Muscle layer of colon (tissue), 2 donors: ENCODE data around the gene DNM2.

Experiments
- H3K27ac ChIP-seq: one replicate; pipeline ENCODE4 v1.7.0; 2013; ENCODE audit warnings: low read depth, mild to moderate bottlenecking, low read length, moderate library complexity
- H3K27me3 ChIP-seq, 2 donors: one replicate each; pipeline ENCODE4 v1.7.0; 2013; ENCODE audit warnings: low read length in 2 of 2, mild to moderate bottlenecking in 2 of 2; ENCODE audit not compliant: insufficient read depth in 2 of 2, control insufficient read depth in 1 of 2
- H3K36me3 ChIP-seq: one replicate; pipeline ENCODE4 v1.7.0; 2013; ENCODE audit warnings: mild to moderate bottlenecking, low read length; ENCODE audit not compliant: insufficient read depth
- H3K4me1 ChIP-seq: one replicate; pipeline ENCODE4 v1.7.0; 2013; ENCODE audit warnings: mild to moderate bottlenecking, low read length; ENCODE audit not compliant: insufficient read depth
- H3K4me3 ChIP-seq, 2 donors: one replicate each; pipeline ENCODE4 v1.7.0; 2013; ENCODE audit warnings: low read length in 2 of 2, low read depth in 1 of 2, mild to moderate bottlenecking in 1 of 2, moderate library complexity in 1 of 2
- H3K9ac ChIP-seq: one replicate; pipeline ENCODE4 v1.7.0; 2013; ENCODE audit warnings: low read length
- H3K9me3 ChIP-seq: one replicate; pipeline ENCODE4 v1.7.0; 2013; ENCODE audit warnings: mild to moderate bottlenecking, low read length
- donor health status: abdominal sarcoma.
- donor health status: Adenocarcinoma of cecum.

The DNM2 gene

DNA sequence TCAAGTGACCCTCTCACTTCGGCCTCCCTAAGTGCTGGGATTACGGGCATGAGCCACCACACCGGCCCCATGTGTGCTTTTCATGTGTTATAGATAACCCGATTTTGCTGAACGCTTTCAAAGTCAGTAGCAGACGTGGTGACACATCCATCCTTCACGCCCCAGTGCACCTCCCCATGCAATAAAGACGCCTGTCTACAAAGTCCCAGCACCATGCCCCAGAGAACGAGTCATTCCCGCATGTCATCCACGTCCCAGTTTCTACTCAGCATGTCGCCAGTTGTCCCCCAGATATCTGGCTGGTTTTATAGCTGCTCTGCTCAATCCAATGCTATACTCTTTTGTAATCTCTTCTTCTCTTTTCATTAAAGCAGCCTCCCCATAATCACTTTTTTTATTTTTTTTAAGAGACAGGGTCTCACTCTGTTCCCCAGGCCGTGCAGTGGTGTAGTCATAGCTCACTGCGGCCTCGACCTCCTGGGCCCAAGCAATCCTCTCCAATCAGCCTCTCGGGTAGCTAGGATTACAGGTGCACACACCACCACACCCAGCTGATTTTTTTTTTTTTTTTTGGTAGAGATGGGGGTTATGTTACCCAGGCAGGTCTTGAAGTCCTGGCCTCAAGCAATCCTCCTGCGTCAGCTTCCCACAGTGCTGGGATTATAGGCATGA, 42.5 kb downstream of the DNM2 start:
- H3K36me3 ChIP-seq = peaks cover 6% of the 10 kb centered on the region
- no peak overlapping the region for H3K27ac ChIP-seq
- no peaks in the 10 kb centered on the region for H3K9me3 ChIP-seq
- no peaks in the 10 kb centered on the region for H3K27me3 ChIP-seq
- H3K9ac ChIP-seq = no peak overlapping the region
- H3K4me1 ChIP-seq = no peaks in the 10 kb centered on the region
- no peak overlapping the region for H3K4me3 ChIP-seq

DNA sequence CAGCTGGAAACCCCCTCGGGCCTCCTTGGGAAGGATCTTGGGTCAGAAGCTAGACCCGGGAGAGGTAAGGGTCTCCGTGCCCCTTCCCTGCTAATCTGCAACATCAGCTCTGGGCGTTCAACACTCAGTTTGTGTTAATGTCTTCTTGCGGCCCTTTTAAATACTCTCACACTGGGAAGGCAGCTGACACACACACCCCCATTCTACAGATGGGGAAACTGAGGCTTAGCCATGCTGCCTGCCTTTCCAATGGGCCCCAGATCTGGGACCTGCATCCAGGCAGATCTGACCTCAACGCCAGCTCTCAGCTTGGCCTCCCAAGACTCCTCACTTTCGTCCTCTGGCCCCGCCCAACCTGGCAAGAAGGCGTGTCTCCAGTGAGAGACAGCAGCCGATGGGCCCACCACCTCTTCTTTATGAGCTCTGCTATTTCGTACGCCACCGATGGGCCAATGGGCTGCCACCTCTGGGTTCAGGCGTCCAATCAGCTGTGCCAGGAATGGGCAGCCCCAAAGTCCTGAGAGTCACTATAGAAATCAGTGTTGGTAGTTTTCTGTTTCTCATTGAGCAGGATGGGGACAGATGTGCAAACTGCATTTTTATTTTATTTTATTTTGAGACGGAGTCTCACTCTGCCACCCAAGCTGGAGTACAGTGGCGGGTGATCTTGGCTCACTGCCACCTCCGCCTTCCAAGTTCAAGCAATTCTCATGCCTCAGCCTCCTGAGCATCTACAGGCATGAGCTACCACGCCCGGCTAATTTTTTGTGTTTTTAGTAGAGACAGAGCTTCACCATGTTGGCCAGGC, 43.8 kb downstream of the DNM2 start:
- Histone ChIP-seq H3K9ac (no peak overlapping the region), H3K36me3 (peaks cover 6% of the 10 kb centered on the region)

DNA sequence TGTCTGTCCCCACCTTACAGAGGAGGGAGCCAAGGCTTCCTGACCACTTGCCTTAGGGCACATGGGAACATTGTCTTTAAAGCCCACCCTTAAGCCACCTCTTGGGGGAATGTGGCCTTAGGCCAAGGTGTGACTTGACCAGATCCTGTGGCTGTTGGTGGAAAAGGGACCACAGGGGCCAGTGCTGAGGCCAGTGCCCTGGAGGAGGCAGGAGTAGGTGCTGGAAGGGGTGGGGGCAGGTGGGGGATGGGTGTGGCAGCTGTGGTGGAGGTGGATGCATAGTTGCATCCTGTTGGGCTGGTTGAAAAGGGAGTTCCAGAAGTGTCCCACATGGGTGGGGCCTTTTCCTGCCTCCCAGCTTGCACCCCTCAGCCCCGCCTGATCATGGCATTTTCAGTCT, 44.8 kb downstream of the DNM2 start:
- H3K27me3 ChIP-seq = no peaks in the 10 kb centered on the region
- H3K36me3 ChIP-seq = peaks cover 6% of the 10 kb centered on the region
- H3K4me3 ChIP-seq = no peak overlapping the region
- H3K9me3 ChIP-seq = no peaks in the 10 kb centered on the region
- H3K4me1 ChIP-seq = peaks cover 13% of the 10 kb centered on the region
- H3K9ac ChIP-seq = no peak overlapping the region
- H3K27ac ChIP-seq = no peak overlapping the region

More for the DNA sequence above, 43.8 kb downstream of the DNM2 start:
- H3K4me3 ChIP-seq = no peak overlapping the region
- peaks cover 9% of the 10 kb centered on the region for H3K4me1 ChIP-seq
- no peak overlapping the region for H3K27ac ChIP-seq
- no peaks in the 10 kb centered on the region for H3K9me3 ChIP-seq
- H3K27me3 ChIP-seq = no peaks in the 10 kb centered on the region

DNA sequence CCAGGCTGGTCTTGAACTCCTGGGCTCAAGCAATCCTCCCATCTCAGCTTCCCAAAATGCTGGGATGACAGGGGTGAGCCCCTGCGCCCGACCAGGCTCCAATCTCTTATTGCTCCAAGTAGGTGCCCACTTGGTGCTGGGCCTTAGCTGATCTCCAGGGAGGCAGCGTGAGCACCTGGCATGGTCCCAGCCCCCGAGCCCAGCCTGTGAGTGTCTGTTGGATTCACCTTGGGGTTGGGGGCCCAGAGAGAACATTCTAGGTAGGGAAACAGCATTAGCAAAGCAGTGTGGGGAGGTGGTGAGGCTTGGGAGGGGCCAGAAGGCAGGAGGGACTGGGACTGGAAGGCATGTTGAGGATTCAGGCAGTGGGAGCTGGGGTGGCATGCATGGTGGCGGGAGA, 45.5 kb downstream of the DNM2 start:
- peaks cover 13% of the 10 kb centered on the region for H3K4me1 ChIP-seq

DNA sequence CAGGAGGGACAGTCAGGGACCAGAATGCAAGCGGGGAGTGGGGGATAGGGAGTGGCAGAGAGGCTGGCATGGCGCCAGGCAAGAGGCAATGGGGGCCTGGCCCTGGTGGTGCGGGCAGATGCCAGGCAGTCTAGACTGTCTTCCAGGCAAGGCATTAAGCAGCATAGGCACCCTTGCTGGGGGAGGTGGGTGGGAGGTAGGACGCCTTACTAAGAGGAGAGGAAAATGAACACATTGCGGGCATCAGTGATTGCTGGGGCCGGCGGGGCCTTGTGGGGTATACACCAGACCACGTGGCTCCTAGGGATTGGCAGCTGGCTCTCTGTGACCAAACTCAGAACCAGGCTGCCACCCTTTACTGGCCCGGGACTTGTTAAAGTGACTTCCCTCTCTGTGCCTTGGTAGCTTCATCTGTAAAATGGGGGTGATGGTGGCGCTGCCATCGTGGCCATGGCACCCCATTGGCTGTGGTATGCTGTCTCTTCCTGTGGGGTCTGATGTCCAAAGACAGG, 46.0 kb downstream of the DNM2 start:
- no peak overlapping the region for H3K4me3 ChIP-seq
- H3K36me3 ChIP-seq = peaks cover 6% of the 10 kb centered on the region
- no peaks in the 10 kb centered on the region for H3K9me3 ChIP-seq
- no peak overlapping the region for H3K27ac ChIP-seq
- no peak overlapping the region for H3K9ac ChIP-seq
- peaks cover 15% of the 10 kb centered on the region for H3K4me1 ChIP-seq
- H3K27me3 ChIP-seq = no peaks in the 10 kb centered on the region

More for the DNA sequence above, 45.5 kb downstream of the DNM2 start:
- H3K27ac ChIP-seq = no peak overlapping the region
- peaks cover 6% of the 10 kb centered on the region for H3K36me3 ChIP-seq
- H3K27me3 ChIP-seq = no peaks in the 10 kb centered on the region
- no peak overlapping the region for H3K4me3 ChIP-seq
- H3K9ac ChIP-seq = no peak overlapping the region
- H3K9me3 ChIP-seq = no peaks in the 10 kb centered on the region

DNA sequence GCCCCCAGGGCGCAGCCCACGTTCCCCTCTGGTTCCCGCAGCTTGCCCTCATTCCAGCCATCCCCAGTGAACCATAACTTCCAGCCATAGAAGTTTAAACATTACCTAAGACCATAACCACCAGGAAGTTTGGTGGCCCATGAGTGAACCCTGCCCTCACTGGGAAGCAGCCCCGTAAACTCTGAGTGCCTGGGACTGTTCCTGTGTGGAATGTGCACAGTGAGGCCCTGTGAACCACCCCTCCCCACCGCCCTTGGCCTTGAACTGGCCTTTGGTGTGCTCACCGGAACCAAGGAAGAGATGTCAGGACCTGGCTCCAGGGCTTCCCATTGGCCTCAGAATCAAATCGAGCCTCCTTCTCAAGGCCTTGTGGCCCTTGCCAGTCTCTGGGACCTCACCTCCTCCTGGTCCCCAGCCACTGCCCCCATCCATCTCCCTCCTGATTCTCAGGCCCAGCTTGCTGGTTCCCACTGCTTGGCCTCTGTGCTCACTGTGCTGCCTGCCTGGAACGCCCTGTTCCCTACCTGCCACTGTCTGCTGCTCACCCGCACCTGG, 46.5 kb downstream of the DNM2 start:
- no peaks in the 10 kb centered on the region for H3K9me3 ChIP-seq
- H3K27ac ChIP-seq = no peak overlapping the region
- no peak overlapping the region for H3K4me3 ChIP-seq
- H3K4me1 ChIP-seq = peaks cover 21% of the 10 kb centered on the region
- no peak overlapping the region for H3K9ac ChIP-seq
- H3K36me3 ChIP-seq = peaks cover 6% of the 10 kb centered on the region
- no peaks in the 10 kb centered on the region for H3K27me3 ChIP-seq

DNA sequence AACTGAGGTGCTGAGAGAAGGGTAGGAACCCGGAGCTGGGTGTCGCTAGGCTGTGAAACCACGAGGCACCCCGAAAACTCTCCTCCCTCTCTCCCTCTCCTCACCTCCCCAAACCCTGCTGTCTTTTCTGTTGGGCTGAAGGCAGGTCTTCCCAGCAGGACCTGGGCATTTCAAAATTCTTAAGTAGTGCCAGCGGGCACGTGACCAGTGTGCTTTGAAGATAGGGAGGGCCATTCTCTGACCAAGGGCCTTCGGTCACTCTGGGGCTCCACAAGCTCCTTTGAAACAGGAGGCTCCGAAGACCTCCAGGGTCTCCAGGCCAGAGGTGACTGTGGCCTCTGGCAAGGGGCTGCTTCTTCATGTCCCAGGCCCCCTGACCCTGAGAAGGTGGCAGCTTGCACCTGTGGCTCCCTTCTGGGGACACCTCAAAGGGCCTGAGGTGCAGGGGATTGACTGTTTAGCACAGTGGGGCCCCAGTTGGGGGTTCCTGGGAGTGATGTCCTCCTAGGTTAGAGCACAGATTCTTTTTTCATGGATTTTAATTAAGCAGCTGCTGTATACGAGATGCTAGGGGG, 48.3 kb downstream of the DNM2 start:
- Histone ChIP-seq H3K4me1 (peaks cover 30% of the 10 kb centered on the region), H3K36me3 (peaks cover 6% of the 10 kb centered on the region), H3K9ac (peak overlapping the region; percentile 21), H3K27me3 (no peaks in the 10 kb centered on the region), H3K9me3 (no peaks in the 10 kb centered on the region), H3K4me3 (no peak overlapping the region), H3K27ac (peak overlapping the region; percentile 42)

DNA sequence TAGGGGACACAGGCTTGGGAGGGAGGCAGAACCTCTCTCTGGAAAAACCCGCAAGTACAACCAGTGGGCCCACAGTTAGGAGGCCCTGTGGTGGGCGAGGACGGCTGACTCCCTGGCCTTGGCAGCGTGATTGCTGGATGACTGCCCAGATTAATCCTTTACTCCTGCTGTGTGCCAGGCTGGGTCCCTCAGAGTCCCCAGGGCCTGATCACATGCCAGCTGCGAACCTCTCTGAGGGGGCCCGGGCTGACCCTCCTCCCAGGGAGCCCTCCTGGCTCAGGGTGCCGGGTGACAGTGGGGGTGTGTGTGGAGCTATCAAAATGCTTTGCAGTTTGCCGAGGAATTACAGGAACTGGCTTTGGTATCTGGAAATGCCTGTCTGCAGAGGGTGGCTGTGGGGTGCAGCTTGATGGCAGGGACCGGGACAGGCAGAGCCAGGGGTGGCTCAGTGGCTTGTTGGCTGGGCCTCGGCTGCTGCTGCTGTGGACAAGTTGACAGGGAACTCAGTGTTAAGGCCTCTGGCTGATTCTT, 48.9 kb downstream of the DNM2 start:
- Histone ChIP-seq H3K4me3 (no peak overlapping the region), H3K27me3 (no peaks in the 10 kb centered on the region), H3K9me3 (no peaks in the 10 kb centered on the region), H3K36me3 (peaks cover under 1% of the 10 kb centered on the region), H3K27ac (peak overlapping the region; percentile 42), H3K9ac (peak overlapping the region; percentile 21), H3K4me1 (peaks cover 30% of the 10 kb centered on the region)

DNA sequence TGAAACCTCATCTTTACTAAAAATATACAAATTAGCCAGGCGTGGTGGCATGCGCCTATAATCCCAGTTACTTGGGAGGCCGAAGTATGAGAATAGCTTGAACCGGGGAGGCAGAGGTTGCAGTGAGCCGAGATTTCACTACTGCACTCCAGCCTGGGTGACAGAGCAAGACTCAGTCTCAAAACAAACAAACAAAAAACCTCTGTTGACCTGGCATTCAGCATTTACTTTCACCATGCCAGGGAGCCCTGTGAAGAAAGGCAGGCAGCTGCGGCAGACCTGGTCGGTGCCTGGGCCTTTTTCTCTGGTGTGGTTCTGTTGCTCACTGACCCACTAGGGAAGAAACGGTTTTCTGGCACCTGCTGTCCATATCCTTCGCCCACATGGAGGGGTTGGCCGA, 49.8 kb downstream of the DNM2 start:
- H3K27ac ChIP-seq = no peak overlapping the region

DNA sequence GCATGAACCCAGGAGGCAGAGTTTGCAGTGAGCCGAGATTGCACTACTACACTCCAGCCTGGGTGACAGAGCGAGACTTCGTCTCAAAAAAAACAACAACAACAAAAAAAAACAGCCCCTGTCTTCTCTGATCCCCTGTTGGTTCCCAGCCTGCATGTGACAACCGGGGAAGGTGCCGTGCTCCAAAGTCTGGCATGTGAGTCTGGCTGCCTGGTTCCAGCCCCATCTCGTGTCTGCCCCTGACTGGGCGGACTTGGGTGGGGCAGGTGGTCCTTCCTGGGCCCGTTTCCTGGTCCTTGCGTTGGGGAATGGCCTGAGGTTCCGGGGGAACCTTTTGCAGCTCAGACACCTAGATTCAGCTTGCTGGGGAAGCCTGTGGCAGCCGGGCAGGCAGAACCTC, 50.5 kb downstream of the DNM2 start:
- Histone ChIP-seq H3K9ac (no peak overlapping the region), H3K36me3 (peaks cover 7% of the 10 kb centered on the region), H3K27ac (no peak overlapping the region), H3K4me3 (no peak overlapping the region), H3K27me3 (no peaks in the 10 kb centered on the region), H3K4me1 (peaks cover 30% of the 10 kb centered on the region), H3K9me3 (no peaks in the 10 kb centered on the region)

More for the DNA sequence above, 49.8 kb downstream of the DNM2 start:
- H3K9me3 ChIP-seq = no peaks in the 10 kb centered on the region
- H3K36me3 ChIP-seq = peaks cover 6% of the 10 kb centered on the region
- no peaks in the 10 kb centered on the region for H3K27me3 ChIP-seq
- H3K4me3 ChIP-seq = no peak overlapping the region
- peaks cover 30% of the 10 kb centered on the region for H3K4me1 ChIP-seq
- H3K9ac ChIP-seq = no peak overlapping the region

DNA sequence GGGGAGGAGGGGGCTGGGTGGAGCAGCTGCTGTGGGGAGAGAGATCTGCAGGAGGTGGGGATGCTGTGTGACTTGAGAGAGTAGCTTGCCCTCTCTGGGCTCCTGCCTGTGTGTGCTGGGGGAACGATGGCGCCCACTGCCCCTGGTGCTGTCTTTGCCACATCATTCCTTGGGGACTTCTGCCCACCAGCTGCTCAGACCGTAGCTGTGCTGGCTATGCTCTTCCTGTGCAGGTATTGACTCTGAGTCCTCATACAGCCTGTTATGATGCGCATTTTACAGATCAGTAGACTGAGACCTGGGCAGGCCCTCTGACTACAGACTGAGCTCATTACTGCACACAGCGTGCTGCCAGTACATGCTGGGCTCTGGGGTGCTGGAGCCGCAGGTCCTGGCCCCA, 51.1 kb downstream of the DNM2 start:
- peaks cover 30% of the 10 kb centered on the region for H3K4me1 ChIP-seq
- peaks cover 10% of the 10 kb centered on the region for H3K36me3 ChIP-seq
- H3K9me3 ChIP-seq = no peaks in the 10 kb centered on the region
- H3K27me3 ChIP-seq = no peaks in the 10 kb centered on the region
- H3K9ac ChIP-seq = no peak overlapping the region
- H3K27ac ChIP-seq = peak overlapping the region; percentile 38
- no peak overlapping the region for H3K4me3 ChIP-seq
